GM19438 (cell line): ENCODE data around the gene VDAC1.
"Not testable (repeated sequence)": the region's sequence is repeated elsewhere in the genome, so short reads cannot be mapped to it uniquely, and the experiment has no call there.

Experiments
- ATAC-seq: cut with Tn5 transposase; IDR thresholded peaks from one replicate; pipeline ENCODE4 v1.9.1; 2021; ENCODE audit warnings: low read depth; ENCODE audit not compliant: unreplicated experiment

Gene VDAC1

DNA sequence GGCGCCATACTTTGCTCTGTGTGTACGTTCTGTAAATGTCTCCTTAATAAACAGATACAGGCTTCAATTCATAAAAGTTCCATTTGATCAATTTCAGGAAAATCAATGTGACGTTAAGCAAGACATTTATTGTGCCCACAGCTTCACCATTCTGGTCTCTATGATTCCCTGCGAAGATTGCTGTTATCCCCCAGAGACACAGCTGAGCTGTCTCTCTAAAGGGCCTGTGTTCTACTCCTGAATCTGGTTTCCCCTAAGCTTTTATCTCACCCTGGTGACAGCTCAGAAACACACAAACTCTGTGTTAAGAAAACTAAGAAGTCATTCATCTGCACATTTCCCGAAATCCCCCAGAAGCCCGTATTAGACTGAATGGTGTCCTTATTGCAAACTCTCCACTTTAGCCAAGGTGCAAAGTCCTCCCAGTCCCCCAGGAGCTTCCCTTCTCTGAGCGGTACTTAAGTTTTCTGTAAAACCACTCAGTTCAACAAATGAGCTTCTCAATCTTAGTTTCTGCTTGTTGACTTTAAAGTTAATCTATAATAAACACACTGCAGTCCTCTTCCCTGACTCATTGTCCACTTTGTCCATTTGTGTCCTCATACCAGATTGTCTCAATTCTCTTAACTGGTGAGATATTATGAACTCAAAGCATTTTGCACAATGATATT lies 35.0 kb downstream of the VDAC1 start:
- no peak for ATAC-seq

DNA sequence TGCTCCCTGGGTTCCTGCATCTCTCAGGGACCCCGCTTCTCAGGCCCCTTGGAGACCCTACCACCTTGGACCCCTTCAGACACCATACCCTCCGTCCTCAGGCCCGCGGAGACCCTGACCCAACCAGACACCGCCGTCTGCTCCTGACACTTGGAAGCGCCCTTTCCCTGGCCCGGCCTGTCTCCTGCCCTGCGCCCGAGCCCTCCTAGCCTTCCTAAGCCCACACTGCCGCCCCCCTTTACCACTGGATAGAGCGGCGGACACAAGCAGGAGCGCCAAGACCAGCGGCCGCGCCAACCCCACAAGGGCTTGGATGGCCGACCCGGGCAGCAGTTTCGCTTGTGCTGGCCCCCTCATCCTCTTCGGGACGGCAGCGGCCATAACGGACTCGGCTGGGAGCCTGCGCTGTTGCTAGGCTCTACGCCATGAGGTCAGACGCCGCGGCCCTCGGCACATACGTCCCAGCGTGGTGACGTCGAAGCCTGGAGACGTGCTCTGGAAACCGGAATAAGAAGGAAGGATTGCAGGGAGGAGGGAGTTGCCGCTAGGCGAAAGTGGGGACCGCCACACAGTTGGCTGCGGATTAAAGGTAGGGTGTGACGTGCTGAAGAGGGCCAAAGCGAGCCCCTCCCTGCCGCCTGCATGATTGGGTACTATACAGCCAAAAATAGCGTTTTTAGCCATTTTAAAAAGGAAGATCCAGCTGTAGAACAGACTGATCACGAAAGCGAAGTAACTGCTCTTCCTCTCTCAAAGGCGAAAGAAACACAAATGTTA lies 36.4 kb downstream of the VDAC1 start, which contains the start of gene C5orf15:
C5orf15 (minus strand) TSS at position 422 of the 777 bp plus-strand sequence; CDS start at position 381, 41 bp downstream.
- peak; percentile 92 for ATAC-seq

GRCh38 chr5:133967698-133968203 lies 37.0 kb downstream of the VDAC1 start:
- peak; percentile 12 for ATAC-seq

DNA sequence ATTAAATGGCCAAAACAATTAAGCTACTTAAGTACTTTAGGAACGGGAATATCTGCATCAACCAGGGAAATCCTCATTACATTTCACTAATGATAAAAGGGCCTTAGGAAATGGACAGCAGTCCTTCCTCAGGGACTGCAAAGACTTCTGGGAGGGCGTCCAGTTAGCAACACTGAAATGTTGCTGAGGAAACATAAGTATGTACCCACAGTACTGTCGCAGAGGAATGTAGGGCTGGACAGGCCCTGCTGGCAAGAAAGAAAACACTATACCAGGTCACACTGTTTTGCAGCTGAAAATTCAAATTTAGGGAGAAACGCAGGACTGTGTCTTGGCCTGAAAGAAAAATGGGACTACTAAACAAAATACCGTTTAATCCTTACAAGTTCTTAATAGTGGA lies 37.7 kb downstream of the VDAC1 start:
- ATAC-seq: no peak

- ATAC-seq: no peak
Measured at GRCh38 chr5:133966090-133966489, 38.7 kb downstream of the VDAC1 start.

GRCh38 chr5:133963493-133964128 lies 41.2 kb downstream of the VDAC1 start:
- no peak for ATAC-seq

DNA sequence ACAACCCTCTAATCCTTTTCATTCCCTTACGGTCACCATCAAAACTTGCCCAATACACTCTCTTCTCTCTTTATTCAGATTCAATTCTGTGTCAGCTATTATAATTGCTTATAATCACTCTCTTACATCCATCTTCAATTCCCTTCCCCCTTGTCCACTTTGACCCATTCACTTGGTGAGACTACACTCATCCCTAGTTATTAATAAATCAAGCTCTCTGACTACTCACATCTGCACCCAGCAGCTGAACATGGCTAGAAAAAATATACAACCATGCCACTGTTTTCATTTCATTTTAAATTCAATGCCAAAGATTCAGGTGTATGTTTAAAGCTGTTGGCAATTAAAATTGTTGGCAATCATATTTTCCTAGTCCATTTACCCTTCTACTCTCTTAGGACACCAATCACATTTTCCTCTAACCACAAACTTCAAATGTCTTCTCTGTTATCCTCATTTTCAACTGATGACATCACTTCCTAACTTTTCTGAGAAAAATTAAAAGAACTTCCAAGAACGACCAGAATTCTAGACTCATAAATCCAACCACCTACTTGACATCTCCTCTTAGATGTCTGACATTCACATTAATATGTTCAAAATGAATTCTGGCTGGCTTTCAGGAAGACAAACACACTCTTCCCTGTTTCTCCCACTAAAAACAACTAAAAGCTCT lies 41.8 kb downstream of the VDAC1 start:
- ATAC-seq: no peak

DNA sequence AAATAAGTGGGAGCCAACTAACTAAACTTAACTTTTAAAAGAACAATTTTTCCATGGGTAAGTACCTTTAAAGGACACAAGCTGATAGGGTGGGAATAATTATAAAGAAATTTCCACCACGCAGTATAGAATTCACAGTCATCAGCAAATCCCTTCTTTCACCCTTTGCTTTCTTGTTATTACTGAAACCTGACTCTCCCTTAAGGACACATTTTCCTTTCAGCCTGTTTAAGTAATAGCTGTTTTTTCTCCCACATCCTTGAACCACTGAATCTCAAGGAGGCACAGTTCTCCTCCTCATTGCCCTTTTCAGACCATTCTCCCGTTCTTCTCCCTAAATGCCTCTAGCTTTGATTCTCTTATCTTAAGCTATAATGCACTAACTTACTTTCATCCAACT lies 42.6 kb downstream of the VDAC1 start:
- ATAC-seq: no peak

GRCh38 chr5:133959643-133960042 lies 45.1 kb downstream of the VDAC1 start:
- no peak for ATAC-seq

DNA sequence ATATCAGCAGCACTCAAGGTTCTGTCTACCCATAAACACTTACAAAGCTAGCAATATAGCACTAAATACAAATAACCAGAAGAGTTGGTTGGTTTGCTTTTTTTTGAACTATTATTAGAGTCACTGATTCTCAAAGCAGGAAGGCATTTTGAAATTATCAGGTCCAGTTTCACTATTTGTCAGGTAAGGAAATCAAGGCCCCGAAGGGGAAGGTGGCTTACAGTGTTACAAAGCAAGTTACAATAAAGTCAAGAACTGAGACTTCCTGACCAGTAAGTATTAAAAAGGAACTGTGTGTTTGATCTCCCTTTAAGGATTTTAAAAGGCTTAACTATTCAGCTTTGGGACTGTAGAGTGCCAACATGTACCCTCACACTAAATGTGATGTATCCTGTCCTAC lies 47.2 kb downstream of the VDAC1 start:
- peak; percentile 74 for ATAC-seq

- ATAC-seq: no peak
Measured at GRCh38 chr5:133957080-133957479, 47.7 kb downstream of the VDAC1 start.

- not testable (repeated sequence) for ATAC-seq
Measured at GRCh38 chr5:133956196-133956595, 48.6 kb downstream of the VDAC1 start.

GRCh38 chr5:133953568-133954145 lies 51.1 kb downstream of the VDAC1 start:
- ATAC-seq: no peak

- no peak for ATAC-seq
Measured at GRCh38 chr5:133952729-133953567, 51.8 kb downstream of the VDAC1 start.

GRCh38 chr5:133950821-133951612 lies 53.8 kb downstream of the VDAC1 start:
- no peak for ATAC-seq

GRCh38 chr5:133948721-133949120 lies 56.1 kb downstream of the VDAC1 start:
- no peak for ATAC-seq

- no peak for ATAC-seq
Measured at GRCh38 chr5:133947431-133947841, 57.3 kb downstream of the VDAC1 start.

- no peak for ATAC-seq
Measured at GRCh38 chr5:133945568-133945967, 59.2 kb downstream of the VDAC1 start.
